Stimulated activated CD8-positive, alpha-beta memory T cell treated with anti-CD3 and anti-CD28 coated beads, Interleukin-7, amount 100 ng/mL, for 4 hours (primary cell): ENCODE data around the gene SNTA1.
"Not testable (repeated sequence)": the region's sequence is repeated elsewhere in the genome, so short reads cannot be mapped to it uniquely, and the experiment has no call there.

ENCODE experiments used
- DNase-seq, 2 donors: peaks; one replicate each; pipeline ENCODE4 v3.0.0-alpha.2; 2020; ENCODE audit warnings: low read depth in 2 of 2

Gene SNTA1

DNA sequence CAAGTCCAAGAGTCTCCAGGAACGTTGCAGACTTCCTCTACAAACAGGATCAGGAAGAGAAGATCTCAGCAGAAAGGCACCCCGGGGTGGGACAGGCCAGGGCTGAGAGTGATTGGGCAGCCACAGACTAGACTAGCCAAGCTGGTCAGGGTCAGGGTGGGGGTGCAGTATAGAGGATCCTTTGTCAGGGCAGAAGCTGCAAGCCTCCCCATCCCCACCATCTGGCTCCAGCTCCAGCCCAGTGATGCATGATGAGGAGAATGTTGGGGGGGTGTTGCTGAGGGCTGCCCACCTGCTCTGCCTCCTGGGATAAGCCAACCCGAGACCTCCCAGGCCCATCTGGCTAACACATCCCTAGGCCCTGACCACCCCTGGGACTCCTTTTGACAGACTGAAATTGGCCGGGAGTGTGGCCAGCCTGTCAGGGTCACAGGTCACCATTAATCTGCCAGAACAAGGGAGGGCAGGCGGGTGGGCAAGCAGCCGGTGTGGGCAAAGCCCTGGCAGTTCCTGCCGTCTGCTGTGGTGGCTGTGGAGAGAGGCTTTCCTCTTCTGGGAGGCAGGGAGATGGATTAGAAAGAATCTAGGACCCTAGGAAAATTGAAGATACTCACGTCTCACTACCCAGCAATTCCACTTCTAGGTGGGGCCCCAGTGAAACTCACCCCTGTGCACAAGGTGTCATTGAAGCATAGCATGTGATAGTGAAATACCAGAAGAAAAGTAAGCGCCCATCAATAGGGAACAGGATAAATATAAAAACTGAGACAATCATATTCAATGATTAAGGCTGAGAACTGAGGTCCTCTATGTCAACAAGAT, 22.1 kb upstream of the SNTA1 start:
- DNase-seq, result no peak

DNA sequence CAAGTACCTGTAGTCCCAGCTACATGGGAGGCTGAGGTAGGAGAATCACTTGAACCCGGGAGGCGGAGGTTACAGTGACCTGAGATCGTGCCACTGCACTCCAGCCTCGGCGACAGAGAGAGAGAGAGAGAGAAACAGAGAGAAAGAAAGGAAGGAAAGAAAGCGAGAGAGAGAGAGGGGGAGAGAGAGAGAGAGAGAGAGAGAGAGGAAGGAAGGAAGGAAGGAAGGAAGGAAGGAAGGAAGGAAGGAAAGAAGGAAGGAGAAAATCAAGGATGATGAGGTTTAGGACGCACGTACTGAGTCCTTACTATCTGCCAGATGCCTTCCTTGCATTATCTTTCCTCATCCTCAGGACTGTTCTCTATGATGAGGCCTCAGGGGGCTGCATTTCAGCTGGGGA, 21.2 kb upstream of the SNTA1 start:
- DNase-seq, result not testable (repeated sequence)

DNA sequence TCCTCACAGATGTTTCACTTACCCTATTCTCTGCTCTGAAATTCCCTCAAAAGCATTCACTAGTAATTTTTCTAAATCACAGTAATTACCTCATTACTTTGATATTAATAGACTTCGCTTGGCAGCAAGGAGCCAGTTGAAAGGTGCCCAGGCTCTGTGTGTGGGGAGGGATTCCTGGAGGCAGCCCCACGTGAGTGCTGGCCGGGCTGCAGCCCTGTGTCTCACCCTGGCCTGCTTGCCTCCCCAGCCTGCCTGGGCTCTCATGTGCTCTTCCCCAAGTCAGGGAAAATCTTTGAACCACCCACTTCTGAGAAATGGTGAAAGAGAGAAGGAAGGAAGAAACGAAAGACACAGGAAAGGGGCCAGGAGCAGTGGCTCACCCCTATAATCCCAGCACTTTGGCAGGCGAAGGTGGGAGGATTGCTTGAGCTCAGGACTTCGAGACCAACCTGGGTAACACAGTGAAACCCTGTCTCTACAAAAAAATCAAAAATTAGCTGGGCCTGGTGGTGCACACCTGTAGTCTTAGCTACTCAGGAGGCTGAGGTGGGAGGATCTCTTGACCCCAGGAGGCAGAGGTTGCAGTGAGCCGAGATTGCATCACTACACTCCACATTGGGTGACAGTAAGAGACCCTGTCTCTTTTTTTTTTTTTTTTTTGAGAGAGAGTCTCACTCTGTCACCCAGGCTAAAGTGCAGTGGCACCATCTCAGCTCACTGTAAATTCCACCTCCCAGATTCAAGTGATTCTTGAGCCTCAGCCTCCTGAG, 20.0 kb upstream of the SNTA1 start:
- DNase-seq, result no peak

DNA sequence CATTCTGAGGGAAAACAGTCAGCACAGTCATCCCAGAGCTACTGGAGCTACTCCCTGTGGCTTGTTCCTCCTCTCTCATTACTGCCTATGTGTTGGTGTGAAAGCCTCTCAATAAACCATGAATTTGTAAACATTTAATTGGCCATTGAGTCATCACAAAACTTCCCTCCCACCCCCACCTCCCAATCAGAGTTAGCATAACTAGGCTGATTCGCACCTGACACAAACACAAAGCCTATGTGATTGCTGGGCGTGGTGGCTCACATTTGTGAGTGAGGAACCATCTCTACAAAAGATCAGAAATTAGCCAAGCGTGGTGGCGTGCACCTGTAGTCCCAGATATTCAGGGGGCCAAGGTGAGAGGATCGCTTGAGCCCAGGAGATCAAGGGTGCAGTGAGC, 17.1 kb upstream of the SNTA1 start:
- DNase-seq, result no peak

DNA sequence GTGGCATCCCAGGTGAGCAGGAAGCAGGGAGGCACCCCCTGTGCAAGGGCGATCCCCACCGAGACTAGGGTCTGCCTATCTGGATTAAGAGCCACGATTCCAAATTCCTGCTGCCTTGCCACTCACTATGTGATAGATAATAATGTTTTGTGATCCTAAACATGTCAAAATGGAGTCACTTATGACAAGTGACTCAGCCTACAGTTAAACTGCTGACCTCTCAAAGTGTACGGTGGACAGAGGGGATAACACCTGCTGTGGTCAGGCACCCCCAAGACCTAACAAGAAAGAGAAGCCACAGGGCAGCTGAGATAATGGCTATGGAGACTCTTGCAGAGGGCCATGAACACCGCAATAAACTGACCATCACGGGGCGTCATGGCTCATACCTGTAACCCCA, 16.0 kb upstream of the SNTA1 start:
- no peak for DNase-seq

DNA sequence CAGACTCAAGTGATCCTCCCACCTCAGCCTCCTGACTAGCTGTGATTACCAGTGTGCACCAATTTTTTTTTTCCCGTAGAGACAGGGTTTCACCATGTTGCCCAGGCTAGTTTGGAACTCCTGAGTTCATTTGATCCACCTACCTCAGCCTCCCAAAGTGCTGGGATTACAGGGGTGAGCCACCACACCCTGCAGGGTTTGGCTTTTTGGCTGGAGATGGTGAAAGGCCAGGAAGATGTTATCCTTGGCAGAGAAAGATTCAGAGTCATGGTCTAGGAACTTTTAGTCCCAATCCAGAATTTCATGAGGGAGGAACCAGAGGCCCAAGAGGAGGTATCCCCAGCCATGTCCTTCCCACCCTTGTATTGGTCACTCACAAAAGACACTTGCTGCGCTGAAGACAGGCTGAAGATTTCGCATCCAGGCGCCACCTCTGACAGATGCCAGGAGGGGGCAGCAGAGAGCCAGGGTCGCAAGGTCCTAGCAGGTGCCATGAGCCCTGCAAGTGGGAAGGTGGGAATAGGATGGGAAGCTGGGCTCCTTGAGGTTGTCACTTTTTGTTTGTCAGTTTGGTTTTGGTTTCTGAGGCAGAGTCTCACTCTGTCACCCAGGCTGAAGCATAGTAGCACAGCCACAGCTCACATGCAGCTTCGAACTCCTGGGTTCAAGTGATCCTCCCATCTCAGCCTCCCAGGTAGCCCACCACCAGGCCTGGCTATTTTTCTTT, 13.5 kb upstream of the SNTA1 start:
- DNase-seq, result peak; percentile 56 to 61

DNA sequence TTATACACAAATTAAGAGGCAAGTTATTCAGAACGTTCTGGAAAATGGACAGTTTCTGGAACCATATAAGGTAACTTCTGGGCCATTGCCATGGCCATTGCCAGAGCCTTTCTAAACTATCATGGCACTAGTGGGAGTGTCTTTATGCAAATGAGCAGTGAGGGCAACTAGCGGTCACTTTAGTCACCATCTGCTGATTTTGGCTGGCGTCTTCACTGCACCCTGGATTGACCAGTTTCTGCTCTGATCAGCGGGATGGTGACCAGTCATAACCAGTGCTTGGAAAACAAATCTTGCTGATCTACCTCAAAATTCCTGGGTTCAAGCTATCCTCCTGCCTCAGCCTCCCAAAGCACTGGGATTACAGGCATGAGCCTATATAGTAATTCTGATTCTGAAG, 7.3 kb upstream of the SNTA1 start:
- no peak for DNase-seq

DNA sequence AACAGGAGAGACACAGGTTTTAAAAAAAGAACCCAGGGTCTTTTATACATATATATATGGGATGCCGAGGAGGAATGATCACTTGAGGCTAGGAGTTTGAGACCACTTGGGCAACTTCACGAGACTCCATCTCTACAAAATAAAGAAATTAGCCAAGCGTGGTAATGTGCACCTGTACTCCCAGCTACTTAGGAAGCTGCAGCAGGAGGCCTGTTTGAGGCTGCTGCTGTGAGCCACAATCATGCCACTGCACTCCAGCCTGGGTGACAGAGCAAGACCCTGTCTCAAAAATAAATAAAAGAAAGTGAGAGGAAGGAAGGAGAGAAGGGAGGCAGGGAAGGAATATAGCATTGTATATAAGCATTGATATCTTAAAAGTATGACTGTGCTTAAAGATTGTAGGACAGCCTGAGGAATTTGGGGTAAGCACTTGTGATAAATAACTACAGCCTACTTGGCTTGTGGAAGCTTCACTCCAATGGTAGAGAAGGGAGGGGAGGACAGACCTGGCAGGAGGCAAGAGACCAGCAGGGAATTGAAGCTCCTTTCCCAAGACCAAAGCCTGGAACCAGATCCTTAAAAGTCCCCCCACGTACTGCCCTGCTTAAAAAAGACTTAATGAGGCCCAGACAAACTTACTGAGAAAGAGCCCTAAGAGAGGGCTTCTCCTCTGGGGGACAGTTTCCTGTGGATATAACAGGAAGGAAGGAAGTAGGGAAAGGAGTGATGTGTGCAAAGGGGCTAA, 2.5 kb upstream of the SNTA1 start:
- DNase-seq, result no peak

DNA sequence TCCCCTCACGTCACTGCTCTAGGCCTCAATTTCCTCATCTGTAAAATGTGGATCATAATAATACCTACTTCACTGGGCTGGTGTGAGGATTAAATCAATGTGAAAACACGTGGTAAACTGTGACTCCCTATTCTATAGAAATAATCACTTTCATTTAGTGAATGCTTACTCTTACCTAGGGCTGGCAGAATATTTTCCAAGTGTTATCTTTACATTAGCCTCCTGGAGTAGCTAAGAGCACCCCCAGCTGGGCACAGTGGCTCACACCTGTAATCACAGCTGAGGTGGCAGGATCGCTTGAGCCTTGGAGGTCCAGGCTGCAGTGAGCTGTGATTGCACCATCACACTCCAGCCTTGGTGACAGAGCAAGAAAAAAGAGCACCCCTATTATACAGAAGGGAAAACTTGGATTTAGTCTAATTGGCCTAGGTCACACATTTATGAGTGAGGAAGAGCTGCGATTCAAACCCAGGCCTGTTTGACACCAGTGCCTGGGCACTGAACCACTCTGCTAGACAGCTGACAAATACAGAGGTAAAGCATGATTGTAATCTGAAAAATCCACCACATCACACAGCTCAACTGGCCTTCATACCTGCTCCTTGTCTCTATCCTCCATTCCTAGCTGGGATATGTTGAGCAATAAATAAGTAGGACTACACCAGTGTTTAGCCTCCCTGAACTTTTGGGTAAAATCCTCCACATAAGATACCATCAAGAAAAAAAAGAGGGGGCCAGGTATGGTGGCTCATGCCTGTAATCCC, 1.4 kb upstream of the SNTA1 start:
- DNase-seq, result no peak

DNA sequence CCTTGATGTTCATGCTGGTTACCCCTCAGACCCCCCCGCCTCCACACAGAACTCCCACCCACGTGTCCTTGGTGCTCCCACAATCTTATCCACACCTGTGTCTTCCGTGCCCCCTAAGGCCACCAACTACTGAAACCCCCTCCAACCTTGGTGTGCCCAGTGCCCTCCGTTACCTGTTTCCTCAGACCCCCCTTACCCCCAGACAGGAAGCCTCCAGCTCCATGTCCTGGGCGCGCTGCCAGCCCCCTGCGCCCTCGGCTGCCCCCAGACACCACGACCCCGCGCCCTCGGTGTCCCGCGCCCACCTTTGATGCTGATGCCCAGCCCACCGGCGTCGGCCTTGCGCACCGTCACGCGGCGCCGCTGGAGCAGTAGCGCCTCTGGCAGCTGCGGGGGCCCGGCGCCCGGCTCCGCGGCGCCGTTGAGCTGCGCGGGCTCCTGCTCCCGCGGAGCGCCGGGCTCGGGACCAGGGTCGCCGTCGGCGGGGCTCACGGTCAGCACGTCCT, 504 bp downstream of the SNTA1 start:
- DNase-seq, result peak in 1 of 2 donors; percentile 15

DNA sequence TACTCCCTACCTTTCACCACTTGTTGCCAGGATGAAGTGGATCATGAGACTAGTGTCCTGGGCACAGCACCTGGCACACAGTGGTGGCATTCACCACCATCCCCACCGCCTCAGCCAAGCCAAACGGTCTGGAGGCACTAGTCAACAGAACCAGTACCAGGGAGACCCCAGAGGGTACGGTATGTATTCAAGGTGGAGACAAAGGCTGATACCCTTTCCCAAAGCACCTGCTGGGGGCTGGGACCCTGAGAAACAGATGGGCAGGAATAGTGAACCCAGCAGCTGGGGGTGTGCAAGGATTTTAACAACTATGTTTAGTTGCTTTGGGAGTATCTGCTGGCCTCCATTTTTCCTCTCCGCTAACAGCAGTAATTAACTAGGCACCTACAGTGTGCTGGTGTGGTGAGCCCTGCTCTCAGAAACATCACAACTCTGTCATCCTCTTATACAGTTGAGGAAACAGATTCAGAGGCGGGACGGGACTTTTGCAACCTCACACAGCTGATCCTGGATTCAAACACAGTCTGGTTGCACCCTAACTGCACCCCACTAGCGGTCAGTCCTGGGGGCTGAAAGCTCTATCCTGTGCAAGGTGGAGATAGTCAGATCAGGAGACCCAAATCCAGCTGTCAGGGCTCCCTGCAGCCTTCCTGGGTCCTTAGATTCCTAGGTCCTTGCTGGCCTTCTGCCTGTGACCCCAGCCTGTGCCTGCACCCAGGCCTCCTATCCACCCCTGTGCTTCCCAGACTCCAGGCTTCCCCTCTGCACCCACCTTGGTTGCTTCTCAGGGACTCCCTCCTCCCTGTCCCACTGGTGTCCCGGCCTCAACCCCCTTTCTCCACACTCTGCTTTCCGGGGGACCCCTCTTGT, 1.2 kb downstream of the SNTA1 start:
- no peak for DNase-seq

DNA sequence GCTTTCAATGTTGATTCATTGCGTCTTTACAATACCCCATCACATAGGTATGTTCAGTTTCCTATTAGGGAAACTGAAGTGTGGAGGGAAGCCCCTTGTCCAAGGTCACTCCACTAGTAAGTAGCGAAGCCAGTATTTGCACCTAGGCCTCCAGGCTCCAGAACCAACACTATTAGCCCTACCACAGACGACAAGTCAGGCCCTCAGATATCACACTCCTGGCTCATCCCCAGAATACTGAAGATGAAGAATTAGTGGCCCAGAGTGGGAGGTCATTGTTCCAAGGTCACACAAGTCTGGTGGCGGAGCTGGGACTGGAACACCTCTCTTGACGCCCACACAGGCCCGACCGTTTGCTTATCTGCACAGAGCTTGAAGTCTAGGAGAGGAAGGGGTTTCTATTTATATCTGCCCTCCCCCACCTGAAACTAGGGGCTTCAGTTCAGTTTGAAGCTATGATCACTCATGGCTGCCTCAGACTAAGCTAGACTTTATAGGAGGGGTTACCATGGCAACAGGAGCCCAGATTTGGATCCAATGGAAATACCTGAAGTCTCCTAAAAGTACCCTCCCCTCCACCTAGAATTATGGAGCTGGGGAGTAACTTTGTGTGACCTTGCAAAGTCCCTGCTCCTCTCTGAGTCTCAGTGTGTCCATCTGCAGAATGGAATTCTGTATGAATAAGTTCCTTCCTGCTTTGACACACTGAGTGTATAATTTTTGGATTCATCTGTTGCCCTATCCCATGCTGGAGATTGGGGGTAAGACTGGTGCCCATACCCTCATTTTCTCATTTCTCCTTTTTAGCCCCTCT, 2.2 kb downstream of the SNTA1 start:
- DNase-seq, result no peak

DNA sequence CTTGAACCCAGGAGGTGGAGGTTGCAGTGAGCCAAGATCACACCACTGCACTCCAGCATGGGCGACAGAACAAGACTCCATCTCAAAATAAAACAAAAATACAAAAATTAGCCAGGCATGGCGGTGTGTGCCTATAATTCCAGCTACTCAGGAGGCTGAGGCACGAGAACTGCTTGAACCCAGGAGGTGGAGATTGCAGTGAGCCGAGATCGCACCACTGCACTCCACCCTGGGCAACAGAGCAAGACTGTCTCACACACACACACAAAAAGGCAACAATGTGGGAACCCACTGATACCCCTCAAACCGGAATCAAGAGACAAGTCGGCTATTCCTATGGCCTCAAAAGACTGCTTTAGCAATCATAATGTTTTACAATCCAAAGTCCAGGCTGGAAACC, 3.0 kb downstream of the SNTA1 start:
- not testable (repeated sequence) for DNase-seq

DNA sequence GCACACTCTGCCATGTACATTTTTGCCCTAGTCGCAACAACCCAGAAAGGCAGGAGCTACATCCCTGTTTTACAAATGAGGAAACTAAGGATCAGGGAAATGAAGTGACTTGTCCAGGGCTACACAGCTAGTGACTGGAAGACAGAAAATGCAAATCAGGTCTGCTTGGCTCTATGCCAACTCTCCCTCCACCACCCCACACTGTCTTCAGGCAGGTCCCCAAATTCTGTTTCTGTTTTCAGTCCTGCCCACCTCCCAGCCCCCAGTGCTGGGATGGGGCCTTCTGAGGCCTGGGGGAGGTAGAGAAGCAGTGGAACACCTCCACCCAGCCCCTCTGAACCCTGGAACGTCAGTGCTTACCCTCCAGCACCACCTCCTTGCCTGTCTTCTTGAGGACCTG, 5.1 kb downstream of the SNTA1 start:
- no peak for DNase-seq

DNA sequence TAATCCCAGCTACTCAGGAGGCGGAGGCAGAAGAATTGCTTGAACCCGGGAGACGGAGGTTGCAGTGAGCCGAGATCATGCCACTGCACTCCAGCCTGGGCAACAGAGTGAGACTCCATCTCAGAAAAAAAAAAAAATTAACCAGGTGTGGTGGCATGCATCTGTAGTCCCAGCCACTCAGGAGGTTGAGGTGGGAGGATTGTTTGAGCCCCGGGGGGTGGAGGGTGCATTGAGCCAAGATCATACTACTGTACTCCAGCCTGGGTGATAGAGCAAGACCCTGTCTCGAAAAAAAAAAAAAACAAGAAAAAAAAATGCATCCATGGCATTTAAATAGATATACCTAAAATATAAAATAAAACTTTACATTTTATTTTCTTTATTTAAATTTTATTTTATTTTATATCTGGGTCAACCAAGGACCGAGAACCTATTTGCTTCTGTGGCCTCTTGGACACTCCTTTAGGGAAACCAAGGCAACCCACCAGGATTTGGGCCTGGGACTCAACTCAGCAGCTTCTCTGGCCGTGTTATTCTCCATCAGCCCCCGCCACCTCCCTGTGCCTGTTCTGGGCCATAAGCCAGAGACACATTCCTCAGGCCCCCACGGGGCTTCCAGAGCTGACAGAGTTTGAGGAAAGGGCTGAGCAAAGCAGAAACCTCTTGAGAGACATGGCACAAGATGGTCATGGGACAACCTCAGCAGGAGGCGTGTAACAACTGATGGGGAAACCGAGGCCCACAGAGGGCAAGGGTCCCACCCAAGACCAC, 6.2 kb downstream of the SNTA1 start:
- no peak for DNase-seq

DNA sequence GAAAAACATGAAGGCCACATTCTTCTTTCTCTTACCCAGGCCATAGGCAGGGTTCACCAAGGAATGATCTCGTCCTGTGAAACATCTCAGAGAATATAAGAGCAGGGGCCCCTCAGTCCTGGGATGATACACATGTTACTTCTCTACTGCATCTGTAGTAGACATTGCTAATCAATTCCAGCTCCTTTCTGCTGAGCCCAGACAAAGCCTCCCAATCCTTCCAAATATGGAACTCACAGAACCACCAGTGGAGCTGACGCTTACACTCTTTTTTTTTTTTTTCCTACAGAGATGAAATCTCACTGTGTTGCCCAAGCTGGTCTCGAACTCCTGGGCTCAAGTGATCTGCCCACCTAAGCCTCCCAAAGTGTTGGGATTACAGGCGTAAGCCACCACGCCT, 9.1 kb downstream of the SNTA1 start:
- DNase-seq, result no peak

DNA sequence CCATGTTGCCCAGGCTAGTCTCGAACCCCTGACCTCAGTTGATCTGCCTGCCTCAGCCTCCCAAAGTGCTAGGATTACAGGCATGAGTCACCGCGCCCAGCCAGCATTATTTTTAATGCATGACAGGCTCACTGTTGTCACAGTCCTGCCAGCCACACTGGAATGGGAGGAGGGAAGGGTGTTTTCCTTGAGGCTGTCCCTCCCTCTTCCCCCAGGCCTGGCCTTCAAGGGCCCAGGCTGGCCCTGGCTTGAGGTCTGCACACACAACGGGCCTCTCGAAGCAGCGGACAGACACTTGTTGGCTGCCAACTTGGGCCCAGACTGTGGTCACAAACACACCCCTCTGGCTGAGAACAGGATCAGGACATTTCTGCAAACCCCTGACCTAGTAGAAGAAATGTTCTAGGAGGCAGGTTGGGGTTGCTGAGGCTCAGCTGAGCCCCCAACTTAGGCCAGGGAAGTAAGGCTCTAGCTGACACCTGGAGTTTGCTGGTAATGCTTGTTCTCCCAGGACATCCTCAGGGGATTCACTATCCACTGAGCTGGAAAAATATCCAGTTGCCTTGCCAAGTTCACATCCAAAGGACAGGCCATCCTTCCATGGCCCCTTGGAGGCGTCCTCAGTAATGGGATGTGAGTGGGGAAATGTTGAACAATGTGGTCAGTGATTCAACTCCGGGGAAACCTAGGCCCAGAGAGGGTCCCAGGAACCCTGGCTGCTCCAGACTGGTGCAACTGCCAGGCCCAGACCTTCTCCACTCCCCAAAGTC, 9.9 kb downstream of the SNTA1 start:
- no peak for DNase-seq
